Measurements from ENCODE around the gene ENTHD1.

The ENTHD1 gene

GRCh38 chr22:39731881-39732555 lies 161.5 kb downstream of the ENTHD1 start:
- DNase-seq (ENCODE audit: low read depth): no peak

GRCh38 chr22:39731481-39731880 lies 162.1 kb downstream of the ENTHD1 start:
- no peak for DNase-seq (ENCODE audit: low read depth)

GRCh38 chr22:39729141-39729934 lies 164.2 kb downstream of the ENTHD1 start:
- no peak for DNase-seq (ENCODE audit: low read depth)

GRCh38 chr22:39728236-39728860 lies 165.2 kb downstream of the ENTHD1 start:
- DNase-seq (ENCODE audit: low read depth): no peak

GRCh38 chr22:39727541-39727940 lies 166.0 kb downstream of the ENTHD1 start:
- no peak for DNase-seq (ENCODE audit: low read depth)

GRCh38 chr22:39725351-39726035 lies 168.1 kb downstream of the ENTHD1 start:
- no peak for DNase-seq (ENCODE audit: low read depth)

GRCh38 chr22:39724857-39725256 lies 168.7 kb downstream of the ENTHD1 start:
- DNase-seq (ENCODE audit: low read depth): no peak

GRCh38 chr22:39724390-39724789 lies 169.2 kb downstream of the ENTHD1 start:
- no peak for DNase-seq (ENCODE audit: low read depth)

GRCh38 chr22:39723899-39724351 lies 169.6 kb downstream of the ENTHD1 start:
- DNase-seq (ENCODE audit: low read depth): no peak

GRCh38 chr22:39723463-39723862 lies 170.1 kb downstream of the ENTHD1 start:
- no peak for DNase-seq (ENCODE audit: low read depth)

GRCh38 chr22:39722501-39722900 lies 171.1 kb downstream of the ENTHD1 start:
- no peak for DNase-seq (ENCODE audit: low read depth)

- no peak for DNase-seq (ENCODE audit: low read depth)
Observed at GRCh38 chr22:39722032-39722325, 171.6 kb downstream of the ENTHD1 start.

- no peak for DNase-seq (ENCODE audit: low read depth)
Observed at GRCh38 chr22:39721206-39722031, 172.1 kb downstream of the ENTHD1 start.

- DNase-seq (ENCODE audit: low read depth): no peak
Observed at GRCh38 chr22:39719559-39720450, 173.8 kb downstream of the ENTHD1 start.

GRCh38 chr22:39718921-39719475 lies 174.6 kb downstream of the ENTHD1 start:
- DNase-seq (ENCODE audit: low read depth): no peak

- no peak for DNase-seq (ENCODE audit: low read depth)
Observed at GRCh38 chr22:39718206-39718605, 175.4 kb downstream of the ENTHD1 start.

GRCh38 chr22:39717099-39717498 lies 176.5 kb downstream of the ENTHD1 start:
- DNase-seq (ENCODE audit: low read depth): no peak

- no peak for DNase-seq (ENCODE audit: low read depth)
Observed at GRCh38 chr22:39716534-39716933, 177.0 kb downstream of the ENTHD1 start.

GRCh38 chr22:39715778-39716495 lies 177.6 kb downstream of the ENTHD1 start:
- DNase-seq (ENCODE audit: low read depth): no peak

GRCh38 chr22:39714321-39714720 lies 179.2 kb downstream of the ENTHD1 start:
- DNase-seq (ENCODE audit: low read depth): no peak
